Uterus (tissue), 4 donors: ENCODE results near the gene SORBS1. TPM values are rescaled to one million over a fixed set of nuclear protein-coding genes. Genes with fewer than 3 reads are reported as not detected.
A peak's percentile ranks its signal among the peaks of the same experiment; 100 is the strongest.

ENCODE experiments used
- DNase-seq, 2 donors: peaks; one replicate each; pipeline ENCODE4 v3.0.0-alpha.2; 2019 to 2020
- H3K27ac ChIP-seq, 2 donors: fragments of 200-600 bp; sonication (generic); 1 replicate in 1 of 2; 2 replicates in 1 of 2; pipeline ENCODE4 v1.5.1; 2016 to 2018
- H3K27me3 ChIP-seq, 2 donors: fragments of 200-600 bp; sonication (generic); one replicate each; pipeline ENCODE4 v1.5.1; 2018 to 2019; ENCODE audit warnings: control low read depth in 1 of 2
- H3K36me3 ChIP-seq, 2 donors: fragments of 200-600 bp; sonication (generic); one replicate each; pipeline ENCODE4 v1.5.1; 2019; ENCODE audit warnings: control low read depth in 1 of 2
- H3K4me1 ChIP-seq, 2 donors: fragments of 200-600 bp; sonication (generic); one replicate each; pipeline ENCODE4 v1.5.1; 2018 to 2019; ENCODE audit warnings: control low read depth in 1 of 2
- H3K4me3 ChIP-seq, 2 donors: fragments of 200-600 bp; sonication (generic); 1 replicate in 1 of 2; 2 replicates in 1 of 2; pipeline ENCODE4 v1.5.1; 2018 to 2019; ENCODE audit warnings: mild to moderate bottlenecking in 1 of 2
- H3K9me3 ChIP-seq, 2 donors: fragments of 200-600 bp; sonication (generic); one replicate each; pipeline ENCODE4 v1.5.1; 2019; ENCODE audit warnings: control low read depth in 1 of 2
- POLR2A ChIP-seq, 2 donors: fragments of 450-650 bp; IDR thresholded peaks; one replicate each; pipeline ENCODE4 v1.6.1; 2016; ENCODE audit warnings: antibody characterized with exemption in 2 of 2, mild to moderate bottlenecking in 1 of 2, moderate library complexity in 1 of 2
- intact Hi-C: fragments of 100-400 bp; cut with DNase I; formaldehyde crosslinking; loops from one replicate; pipeline ENCODE4 v1.15.1; 2023; ENCODE audit warnings: low total_unique reads
- total RNA-seq, 4 donors: library from RNA; depleted of rRNA in 3 of 4; stranded (reverse); fragments of >200 nt in 3 of 4; gene quantifications; one replicate each; pipeline versions ENCODE4 v1.1.0 to v1.2.4, GENCODE V29; 2014 to 2023
- TF ChIP-seq, protein P1 (sequence below), 4 experiments: fragments of 200-600 bp in 2 of 4; fragments of 450-650 bp in 2 of 4; sonication (generic) in 2 of 4; IDR thresholded peaks; one replicate each; pipeline ENCODE4 v1.5.1; 2016 to 2019; ENCODE audit warnings: antibody characterized with exemption in 4 of 4, mild to moderate bottlenecking in 2 of 4, moderate library complexity in 1 of 4
- donor health status: DM: yes; HTN: yes; CAD: no.

The SORBS1 gene
- total RNA-seq, 4 donors from 2014 or later, result 89.9 to 422 (median 271) TPM

DNA sequence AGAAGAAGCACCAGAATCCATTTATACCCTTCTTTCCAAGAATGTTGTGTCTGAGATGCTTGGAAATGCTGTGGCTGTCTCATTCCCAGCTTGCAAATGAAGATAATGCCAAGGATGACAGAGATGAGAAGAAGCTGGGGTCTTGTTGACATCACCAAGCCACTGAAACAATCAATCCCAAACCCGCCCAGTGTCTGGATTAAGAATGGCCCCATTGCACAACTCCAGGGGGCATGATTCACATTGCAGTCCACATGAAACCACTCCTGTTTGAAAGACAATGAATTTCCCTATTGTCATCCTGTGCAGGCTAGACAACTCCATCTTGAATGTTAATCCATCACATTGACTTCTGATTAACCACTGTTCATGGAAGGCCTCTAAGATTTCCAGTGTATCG lies 28.6 kb downstream of the SORBS1 start:
- H3K4me3 ChIP-seq, result no peak overlapping the region
- H3K27me3 ChIP-seq, result no peaks in the 10 kb centered on the region
- no peaks in the 10 kb centered on the region for H3K36me3 ChIP-seq
- no peak for DNase-seq
- H3K4me1 ChIP-seq, result peaks cover 0 to 12% of the 10 kb centered on the region in 2 donors
- intact Hi-C loops, result no loop called here
- H3K9me3 ChIP-seq, result no peaks in the 10 kb centered on the region
- TF ChIP-seq, protein P1, sequence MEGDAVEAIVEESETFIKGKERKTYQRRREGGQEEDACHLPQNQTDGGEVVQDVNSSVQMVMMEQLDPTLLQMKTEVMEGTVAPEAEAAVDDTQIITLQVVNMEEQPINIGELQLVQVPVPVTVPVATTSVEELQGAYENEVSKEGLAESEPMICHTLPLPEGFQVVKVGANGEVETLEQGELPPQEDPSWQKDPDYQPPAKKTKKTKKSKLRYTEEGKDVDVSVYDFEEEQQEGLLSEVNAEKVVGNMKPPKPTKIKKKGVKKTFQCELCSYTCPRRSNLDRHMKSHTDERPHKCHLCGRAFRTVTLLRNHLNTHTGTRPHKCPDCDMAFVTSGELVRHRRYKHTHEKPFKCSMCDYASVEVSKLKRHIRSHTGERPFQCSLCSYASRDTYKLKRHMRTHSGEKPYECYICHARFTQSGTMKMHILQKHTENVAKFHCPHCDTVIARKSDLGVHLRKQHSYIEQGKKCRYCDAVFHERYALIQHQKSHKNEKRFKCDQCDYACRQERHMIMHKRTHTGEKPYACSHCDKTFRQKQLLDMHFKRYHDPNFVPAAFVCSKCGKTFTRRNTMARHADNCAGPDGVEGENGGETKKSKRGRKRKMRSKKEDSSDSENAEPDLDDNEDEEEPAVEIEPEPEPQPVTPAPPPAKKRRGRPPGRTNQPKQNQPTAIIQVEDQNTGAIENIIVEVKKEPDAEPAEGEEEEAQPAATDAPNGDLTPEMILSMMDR (IDR thresholded peaks at IDR 0.05), result no peak
- TF ChIP-seq POLR2A (IDR thresholded peaks at IDR 0.05), result no peak
- peak overlapping the region; percentile 77 to 94 for H3K27ac ChIP-seq

DNA sequence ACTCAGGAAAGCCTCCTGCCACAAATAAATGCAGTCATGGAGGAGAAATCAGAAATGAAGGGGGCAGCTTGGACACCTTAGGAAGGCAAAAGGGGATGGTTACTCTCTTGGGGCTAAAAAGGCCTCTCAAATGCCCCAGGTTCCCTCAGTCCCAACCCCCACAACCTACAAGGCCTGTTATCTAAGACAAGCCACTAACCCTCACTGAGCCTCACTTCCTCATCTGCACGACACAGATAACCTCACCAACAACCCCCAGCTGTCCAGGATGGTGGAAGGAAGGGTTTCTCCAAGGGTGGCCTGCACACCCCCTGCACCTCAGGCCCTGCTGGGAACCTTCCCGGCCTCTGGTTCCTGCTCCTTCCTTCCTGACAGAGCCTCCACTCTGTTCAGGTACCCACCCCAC lies 29.2 kb downstream of the SORBS1 start:
- no peaks in the 10 kb centered on the region for H3K36me3 ChIP-seq
- H3K9me3 ChIP-seq, result no peaks in the 10 kb centered on the region
- H3K4me3 ChIP-seq, result no peak overlapping the region
- peaks cover 0 to 12% of the 10 kb centered on the region in 2 donors for H3K4me1 ChIP-seq
- TF ChIP-seq, protein P1 (IDR thresholded peaks at IDR 0.05), result no peak
- TF ChIP-seq POLR2A (IDR thresholded peaks at IDR 0.05), result no peak
- DNase-seq, result no peak
- intact Hi-C loops, result no loop called here
- H3K27me3 ChIP-seq, result no peaks in the 10 kb centered on the region
- H3K27ac ChIP-seq, result peak overlapping the region; percentile 77 to 94

DNA sequence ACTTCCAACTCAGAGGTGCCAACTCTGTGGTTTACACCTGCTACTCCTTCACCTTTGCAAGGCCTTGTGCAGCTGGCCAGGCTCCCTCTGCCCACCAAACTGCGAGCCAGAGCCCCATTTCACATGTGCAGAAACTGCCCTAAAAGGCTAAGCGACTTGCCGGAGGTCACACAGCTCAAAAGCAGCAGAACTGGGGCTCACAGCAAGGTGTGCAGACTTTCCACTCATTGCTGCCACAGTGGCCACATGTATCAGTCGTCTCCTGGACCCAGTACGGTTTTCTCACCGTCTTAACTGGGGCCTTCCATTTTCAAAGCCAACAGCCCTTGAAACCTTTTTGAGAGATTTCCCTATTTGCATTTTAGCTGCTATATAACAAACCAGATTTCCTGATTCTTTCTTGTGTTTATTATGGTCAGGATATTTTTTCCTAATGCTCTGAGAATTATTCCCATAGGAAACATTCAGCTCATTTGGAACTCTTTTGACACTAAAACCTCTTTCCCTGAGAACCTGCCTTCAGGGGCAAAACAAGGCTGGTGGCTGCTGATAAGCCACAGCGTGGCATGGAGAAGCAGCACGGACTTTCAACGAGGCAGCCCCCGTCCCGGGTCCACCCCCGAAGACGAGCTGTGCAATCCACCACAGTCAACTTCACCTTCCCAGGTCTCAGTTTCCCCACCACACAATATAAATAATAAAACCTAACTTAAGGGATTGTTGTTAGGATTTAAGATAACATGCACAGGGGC lies 29.9 kb downstream of the SORBS1 start:
- Histone ChIP-seq H3K27ac (peak overlapping the region; percentile 77 to 94), H3K9me3 (no peaks in the 10 kb centered on the region), H3K4me3 (no peak overlapping the region), H3K4me1 (peaks cover 0 to 13% of the 10 kb centered on the region in 2 donors), H3K36me3 (no peaks in the 10 kb centered on the region), H3K27me3 (no peaks in the 10 kb centered on the region)
- no peak for TF ChIP-seq POLR2A (IDR thresholded peaks at IDR 0.05)
- TF ChIP-seq, protein P1 (IDR thresholded peaks at IDR 0.05), result no peak
- no peak for DNase-seq
- intact Hi-C loops, result no loop called here

DNA sequence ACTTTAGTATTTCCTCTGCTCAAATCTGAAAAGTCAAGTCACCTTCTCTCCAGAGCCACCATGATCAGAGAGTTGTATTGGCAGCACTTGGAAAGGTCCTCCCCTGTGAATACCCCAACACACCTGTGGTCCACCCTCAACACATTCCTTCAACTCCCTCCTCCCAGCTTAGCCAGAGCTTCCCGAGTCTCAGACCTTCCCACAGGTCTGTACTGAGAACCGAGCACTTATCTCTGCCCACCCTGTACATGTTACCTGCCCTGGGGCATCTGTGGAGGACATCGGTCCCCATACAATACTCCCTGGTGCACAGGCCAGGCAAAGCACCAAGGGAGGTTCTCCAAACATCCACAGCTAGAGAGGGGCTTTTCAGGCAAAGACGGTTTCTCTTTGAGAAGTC lies 30.6 kb downstream of the SORBS1 start:
- Histone ChIP-seq H3K27me3 (no peaks in the 10 kb centered on the region), H3K4me3 (no peak overlapping the region), H3K9me3 (no peaks in the 10 kb centered on the region), H3K27ac (peak overlapping the region; percentile 77 to 94), H3K4me1 (peaks cover 0 to 16% of the 10 kb centered on the region in 2 donors), H3K36me3 (no peaks in the 10 kb centered on the region)
- no peak for TF ChIP-seq POLR2A (IDR thresholded peaks at IDR 0.05)
- TF ChIP-seq, protein P1 (IDR thresholded peaks at IDR 0.05), result no peak
- intact Hi-C loops, result no loop called here
- DNase-seq, result no peak

DNA sequence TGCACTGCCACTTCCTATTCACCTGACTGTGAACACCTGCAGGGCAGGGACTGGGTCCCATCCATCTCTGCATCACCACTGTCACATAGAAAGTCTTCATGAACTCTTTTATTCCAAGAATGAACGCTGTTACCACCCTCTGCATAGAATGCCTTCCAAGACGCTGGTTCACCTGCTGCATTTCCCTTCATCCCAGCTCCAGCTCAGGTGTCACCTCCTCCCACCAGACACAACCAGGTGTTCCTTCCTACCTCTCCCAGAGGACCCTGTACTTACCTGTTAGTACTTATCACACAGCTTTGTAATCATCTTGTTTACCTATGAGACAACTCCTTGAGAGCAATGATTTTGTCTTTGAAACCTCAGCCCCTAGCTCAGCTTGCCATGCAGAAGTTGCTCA lies 31.1 kb downstream of the SORBS1 start:
- DNase-seq, result no peak
- H3K27me3 ChIP-seq, result no peaks in the 10 kb centered on the region
- H3K27ac ChIP-seq, result peak overlapping the region; percentile 77 to 94
- intact Hi-C loops, result no loop called here
- H3K36me3 ChIP-seq, result no peaks in the 10 kb centered on the region
- H3K9me3 ChIP-seq, result no peaks in the 10 kb centered on the region
- H3K4me1 ChIP-seq, result peaks cover 0 to 16% of the 10 kb centered on the region in 2 donors
- no peak overlapping the region for H3K4me3 ChIP-seq
- TF ChIP-seq, protein P1 (IDR thresholded peaks at IDR 0.05), result no peak
- no peak for TF ChIP-seq POLR2A (IDR thresholded peaks at IDR 0.05)
